ENCODE data around the gene THRAP3.
"Not testable (repeated sequence)": the region's sequence is repeated elsewhere in the genome, so short reads cannot be mapped to it uniquely, and the experiment has no call there.

Gene THRAP3

DNA sequence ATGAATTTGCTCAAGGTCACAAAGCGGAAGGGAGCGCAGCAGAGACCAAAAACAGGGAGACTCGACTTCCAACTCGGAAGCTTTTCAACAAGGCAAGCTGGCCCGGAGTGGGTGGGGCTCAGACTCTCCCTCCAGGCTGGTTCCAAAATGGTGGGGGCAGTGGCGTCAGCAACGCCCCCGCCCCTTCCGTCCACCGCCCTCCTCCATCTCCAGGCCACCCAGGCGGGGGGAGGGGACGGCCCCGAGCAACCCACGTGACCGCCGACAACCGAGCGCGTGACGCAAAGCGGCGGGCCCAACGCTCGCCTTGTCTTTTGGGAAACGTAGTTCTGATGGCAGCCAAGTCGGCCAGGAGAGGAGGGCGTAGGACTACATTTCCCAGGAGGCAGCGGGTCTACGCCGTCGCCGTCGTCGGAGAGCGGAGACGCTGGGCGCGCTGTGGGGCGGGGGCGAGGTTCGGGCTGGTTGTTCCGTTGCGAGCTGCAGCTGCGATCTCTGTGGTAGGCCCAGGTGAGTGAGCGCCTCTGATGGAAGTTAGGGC is at the start of gene THRAP3:
Gene THRAP3, plus strand, starts transcription at position 448 of the 541 bp plus-strand sequence. CDS start 58,121 bp downstream, outside the sequence.
- peak; percentile 100 for DNase-seq

DNA sequence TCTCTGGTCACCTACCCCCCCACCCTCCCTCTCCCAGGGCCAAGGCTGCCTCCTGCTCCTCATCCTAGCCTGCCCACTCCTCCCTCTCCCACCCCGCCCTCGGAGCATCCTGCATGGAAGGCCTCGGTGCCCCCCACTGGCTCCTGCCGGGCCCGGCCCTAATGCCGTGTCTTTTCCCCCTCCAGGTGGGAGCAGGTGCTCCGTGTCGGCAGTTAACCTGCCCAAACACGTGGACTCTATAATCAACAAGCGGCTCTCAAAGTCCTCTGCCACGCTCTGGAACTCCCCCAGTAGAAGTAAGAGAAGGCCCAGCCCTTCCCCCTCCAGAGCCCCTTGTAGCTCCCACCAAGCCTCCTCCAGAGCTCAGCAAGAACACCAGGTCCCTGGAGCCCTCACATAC is 49.5 kb upstream of the THRAP3 start:
- DNase-seq: no peak

- peak; percentile 25 for DNase-seq
Measured at GRCh38 chr1:36175137-36176095, 48.8 kb upstream of the THRAP3 start.

DNA sequence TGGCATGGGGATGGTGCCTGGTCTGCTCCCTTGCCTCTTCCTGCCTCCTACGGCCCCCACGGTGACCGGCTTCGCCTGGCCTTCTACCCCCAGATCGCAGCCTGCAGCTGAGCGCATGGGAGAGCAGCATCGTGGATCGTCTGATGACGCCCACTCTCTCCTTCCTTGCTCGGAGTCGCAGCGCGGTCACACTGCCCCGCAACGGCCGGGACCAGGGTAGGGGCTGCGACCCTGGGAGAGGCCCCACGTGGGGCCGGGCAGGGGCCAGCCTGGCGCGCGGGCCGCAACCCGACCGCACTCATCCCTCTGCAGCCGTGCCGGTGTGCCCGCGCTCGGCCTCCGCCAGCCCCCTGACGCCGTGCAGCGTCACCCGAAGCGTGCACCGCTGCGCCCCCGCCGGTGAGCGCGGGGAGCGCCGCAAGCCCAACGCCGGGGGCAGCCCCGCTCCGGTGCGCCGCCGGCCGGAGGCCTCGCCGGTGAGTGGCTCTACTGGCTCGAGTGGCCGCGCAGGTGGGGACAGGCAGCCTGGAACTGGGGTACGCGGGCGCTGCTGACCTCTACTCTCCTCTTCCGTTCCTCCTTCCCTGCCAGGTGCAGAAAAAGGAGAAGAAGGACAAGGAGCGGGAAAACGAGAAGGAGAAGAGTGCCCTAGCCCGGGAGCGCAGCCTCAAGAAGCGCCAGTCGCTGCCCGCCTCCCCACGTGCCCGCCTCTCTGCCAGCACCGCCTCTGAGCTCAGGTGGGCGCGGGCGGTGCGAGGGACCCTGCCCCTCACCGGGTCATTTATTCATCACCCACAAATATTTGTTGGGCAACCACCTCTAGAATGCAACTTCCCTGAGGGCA is 47.9 kb upstream of the THRAP3 start:
- DNase-seq: no peak

DNA sequence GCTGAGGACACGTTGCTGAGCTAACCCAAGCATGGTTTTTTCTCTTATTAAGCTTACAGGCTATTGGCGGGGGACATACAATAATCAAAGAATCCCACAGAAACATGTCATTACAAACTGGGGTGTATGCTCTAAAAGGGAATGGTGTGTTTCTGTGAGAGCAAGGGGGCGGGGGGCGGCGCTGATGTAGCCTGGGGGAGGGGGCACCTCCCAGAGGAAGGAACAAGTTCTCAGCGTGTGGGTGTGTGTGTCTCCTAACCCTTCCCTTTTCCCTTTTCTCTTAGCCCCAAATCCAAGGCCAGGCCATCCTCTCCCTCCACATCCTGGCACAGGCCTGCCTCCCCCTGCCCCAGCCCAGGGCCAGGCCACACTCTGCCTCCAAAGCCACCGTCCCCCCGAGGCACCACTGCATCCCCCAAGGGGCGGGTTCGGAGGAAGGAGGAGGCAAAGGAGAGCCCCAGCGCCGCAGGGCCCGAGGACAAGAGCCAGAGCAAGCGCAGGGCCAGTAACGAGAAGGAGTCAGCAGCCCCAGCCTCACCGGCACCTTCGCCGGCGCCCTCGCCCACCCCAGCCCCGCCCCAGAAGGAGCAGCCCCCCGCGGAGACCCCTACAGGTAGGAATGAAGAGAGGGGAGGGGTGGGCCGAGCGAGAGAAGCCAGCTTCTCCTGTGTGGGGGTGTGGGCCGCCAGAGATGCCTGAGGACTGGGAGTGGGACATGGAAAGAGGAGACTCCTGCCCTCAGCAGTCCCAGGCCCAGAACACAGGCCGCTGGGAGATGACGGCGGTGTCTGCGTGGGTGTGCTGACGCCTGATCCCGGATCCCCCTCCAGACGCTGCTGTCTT is 46.4 kb upstream of the THRAP3 start:
- no peak for DNase-seq

DNA sequence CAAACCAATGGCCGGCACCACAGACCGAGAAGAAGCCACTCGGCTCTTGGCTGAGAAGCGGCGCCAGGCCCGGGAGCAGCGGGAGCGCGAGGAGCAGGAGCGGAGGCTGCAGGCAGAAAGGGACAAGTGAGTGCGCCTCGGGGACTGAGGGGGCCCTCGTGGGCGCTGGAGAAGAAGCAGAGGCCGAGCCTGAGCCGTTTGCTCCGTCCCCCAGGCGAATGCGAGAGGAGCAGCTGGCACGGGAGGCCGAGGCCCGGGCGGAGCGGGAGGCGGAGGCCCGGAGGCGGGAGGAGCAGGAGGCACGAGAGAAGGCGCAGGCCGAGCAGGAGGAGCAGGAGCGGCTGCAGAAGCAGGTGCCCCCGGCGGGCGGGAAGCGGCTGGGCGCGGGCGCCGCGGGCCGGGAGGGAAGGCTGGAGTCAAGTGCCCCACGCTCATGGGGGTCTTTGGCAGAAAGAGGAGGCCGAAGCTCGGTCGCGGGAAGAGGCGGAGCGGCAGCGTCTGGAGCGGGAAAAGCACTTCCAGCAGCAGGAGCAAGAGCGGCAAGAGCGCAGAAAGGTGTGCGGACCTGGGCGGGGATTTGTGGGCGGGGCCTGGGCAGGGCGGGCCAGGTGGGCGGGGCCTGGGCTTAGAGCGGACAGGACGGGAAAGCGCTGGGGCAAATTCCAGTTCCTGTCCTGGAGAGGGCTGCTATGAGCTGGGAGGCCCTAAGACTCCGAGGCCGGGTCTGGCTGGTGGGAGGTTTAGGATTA is 45.6 kb upstream of the THRAP3 start:
- DNase-seq: no peak

GRCh38 chr1:36179220-36179600 is 45.0 kb upstream of the THRAP3 start:
- DNase-seq: no peak

GRCh38 chr1:36182734-36183133 is 41.5 kb upstream of the THRAP3 start:
- DNase-seq: no peak

- peak; percentile 19 for DNase-seq
Measured at GRCh38 chr1:36183309-36183856, 40.9 kb upstream of the THRAP3 start.

DNA sequence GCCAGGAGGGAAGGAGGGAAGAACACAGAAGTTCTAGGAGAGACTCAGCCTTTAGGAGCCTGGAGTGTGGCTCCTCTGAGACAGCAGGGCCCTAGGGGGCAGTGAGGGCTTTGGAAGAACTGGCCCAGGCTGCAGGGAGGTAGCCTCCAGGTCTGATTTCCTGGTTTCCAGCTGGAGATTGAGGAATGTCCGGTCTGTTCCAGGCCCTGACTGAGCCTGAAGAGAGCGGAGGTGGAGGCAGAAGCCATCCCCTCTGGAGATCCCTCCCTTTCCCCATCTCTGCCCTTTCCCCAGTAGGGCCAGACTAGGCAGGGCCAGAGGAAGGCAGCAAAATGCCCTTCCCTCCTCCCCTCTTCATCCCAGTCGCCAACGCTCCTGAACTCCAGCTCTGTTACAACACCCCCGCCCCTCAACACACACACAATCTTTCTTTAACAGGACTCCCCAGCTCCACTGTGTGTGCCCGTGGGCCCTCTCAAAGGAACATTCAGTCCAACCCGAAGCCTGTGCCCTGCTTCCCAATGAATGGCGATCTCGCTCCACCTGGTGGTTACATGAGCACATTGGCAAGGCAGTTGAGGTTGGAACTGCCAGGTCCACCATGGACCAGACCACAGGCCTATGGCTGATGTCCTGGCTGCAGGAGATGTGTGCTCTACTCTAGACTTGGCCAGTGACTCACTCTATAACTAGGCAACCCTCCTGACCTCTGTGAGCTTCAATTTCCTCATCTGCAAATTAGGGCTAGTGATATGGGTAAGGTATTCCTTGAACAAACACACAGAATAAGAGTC is 36.2 kb upstream of the THRAP3 start:
- peak; percentile 90 for DNase-seq

GRCh38 chr1:36196805-36197204 is 27.4 kb upstream of the THRAP3 start:
- DNase-seq: not testable (repeated sequence)

GRCh38 chr1:36198641-36199040 is 25.6 kb upstream of the THRAP3 start:
- no peak for DNase-seq

GRCh38 chr1:36199934-36200741 is 24.1 kb upstream of the THRAP3 start:
- DNase-seq: no peak

DNA sequence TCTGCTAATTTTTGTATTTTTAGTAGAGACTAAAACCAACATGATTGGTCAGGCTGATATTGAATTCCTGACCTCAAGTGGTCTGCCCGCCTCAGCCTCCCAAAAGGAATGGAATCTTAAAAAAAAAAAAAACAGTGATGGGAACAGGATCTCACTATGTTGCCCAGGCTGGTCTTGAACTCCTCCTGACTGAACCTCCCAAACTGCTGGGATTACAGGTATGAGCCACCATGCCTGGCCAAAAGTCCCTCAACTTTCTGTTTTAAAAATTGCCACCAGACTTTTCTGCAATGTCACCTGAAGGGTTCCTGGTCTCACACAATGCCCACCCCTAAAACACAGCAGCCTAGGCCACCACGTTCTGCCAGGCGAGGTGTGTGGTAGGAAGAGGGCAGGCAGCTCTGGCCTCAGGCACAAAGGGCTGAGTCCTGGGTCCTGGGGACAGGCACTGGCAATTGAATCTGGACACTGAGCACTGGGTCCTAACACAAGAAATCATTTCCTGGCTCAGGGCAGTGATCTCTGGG is 21.2 kb upstream of the THRAP3 start:
- DNase-seq: no peak

DNA sequence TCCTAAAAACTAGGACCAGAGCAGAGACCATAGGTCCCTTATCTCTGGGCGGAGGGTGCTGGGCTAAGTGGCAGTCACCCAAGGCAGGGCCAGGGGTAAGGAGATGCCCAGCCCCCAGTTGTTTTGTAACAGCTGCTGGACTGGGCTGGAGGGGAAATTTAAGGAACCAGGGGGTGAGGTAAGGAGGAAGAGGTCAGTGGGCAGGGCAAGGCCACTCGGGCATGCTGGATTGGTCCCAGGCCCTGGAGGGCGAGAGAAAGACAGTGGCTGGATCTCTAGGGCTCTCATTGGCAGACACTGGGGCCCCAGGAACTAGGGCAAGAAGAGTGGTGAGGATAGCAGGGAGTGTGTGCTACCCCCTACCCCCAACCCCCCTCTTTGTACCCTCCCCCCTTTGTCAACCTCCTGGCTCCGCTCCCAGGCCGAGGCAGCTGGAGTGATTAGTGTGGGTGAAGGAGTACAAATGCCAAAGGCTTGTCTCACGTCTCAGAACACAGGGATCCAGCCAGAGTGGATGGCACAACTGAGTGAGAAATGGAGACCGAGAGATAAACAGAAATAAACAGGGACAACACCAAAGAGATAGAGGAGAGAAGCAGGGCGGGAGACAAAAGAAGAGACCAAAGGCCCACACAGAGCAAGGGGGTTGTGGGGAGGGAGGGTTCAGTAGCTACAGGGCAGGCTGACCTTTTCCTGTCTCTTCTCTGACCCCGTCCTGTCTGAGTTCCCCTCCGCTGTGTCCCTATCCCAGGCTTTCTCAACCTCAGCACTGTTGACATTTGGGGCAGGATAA is 20.5 kb upstream of the THRAP3 start:
- peak; percentile 63 for DNase-seq

GRCh38 chr1:36204347-36204909 is 19.8 kb upstream of the THRAP3 start:
- DNase-seq: peak; percentile 29

DNA sequence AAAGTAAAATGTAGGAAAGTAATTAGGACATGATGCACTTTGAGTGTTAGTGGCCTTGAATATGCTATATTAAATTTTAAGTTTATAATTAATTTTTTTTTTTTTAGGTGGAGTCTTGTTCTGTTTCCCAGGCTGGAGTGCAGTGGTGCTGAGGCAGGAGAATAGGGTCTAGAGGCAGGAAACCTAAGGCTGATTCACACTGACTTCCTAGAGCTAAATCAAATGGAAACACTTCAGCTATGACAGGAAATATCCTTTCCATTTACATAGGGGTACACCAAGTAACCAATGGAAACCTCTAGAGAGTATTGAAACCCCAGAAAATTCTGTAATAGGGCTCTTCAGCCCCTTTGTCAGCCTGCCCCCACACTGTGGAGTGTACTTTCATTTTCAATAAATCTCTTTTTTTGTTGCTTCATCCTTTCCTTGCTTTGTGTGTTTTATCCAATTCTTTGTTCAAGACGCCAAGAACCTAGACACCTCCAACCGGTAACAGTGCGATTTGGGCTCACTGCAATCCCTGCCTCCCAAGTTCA is 17.9 kb upstream of the THRAP3 start:
- DNase-seq: no peak

DNA sequence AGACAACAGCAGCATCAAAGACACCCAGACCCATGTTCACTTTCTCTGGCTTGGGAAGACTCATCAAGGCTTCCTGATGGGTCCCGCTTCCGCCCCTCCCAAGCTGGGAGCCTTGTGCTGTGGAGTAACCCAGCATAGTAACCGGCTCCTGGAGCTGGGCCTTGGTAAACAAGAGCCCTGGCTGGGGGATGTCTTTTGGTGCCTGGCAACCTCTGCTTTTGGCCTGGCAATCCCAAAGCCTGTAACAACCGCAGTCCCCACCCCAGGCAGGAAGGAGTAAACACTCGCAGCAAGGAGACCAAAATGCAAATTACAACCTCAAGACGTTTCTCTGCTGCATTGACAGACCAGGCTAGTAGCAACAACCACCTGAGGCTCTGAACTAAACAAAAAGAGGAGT is 16.9 kb upstream of the THRAP3 start:
- no peak for DNase-seq
